Spleen (tissue), 7 donors: Measurements from ENCODE around the gene A4GNT.
"Not testable (repeated sequence)": the region's sequence is repeated elsewhere in the genome, so short reads cannot be mapped to it uniquely, and the experiment has no call there.

ENCODE experiments used
- CTCF ChIP-seq, 11 experiments: fragments of 200-600 bp in 7 of 11; fragments of 450-650 bp in 4 of 11; sonication (generic) in 4 of 11; IDR thresholded peaks in 8 of 11; conservative IDR thresholded peaks in 3 of 11; 1 replicate in 7 of 11; 2 replicates in 4 of 11; pipeline versions ENCODE4 v1.4.0 to v1.8.0; 2016 to 2021; ENCODE audit warnings: antibody characterized with exemption in 11 of 11, inconsistent platforms in 4 of 11, mild to moderate bottlenecking in 1 of 11
- POLR2A ChIP-seq, 3 donors: fragments of 450-650 bp; IDR thresholded peaks; one replicate each; pipeline ENCODE4 v1.5.1; 2017; ENCODE audit warnings: antibody characterized with exemption in 3 of 3, mild to moderate bottlenecking in 1 of 3
- POLR2AphosphoS5 ChIP-seq, 3 donors: sonication (generic); formaldehyde crosslinking; IDR thresholded peaks; one replicate each; pipeline ENCODE4 v1.5.1; 2017; ENCODE audit warnings: antibody characterized with exemption in 3 of 3
- donor health status: DM: no; HTN: no; CAD: no; lungs with moderate emphysema.
- donor health status: DM: no; HTN: no; CAD: no.
- donor health status: DM: no; HTN: no; CAD: no.

GRCh38 chr3:138085745-138086144 lies 46.4 kb downstream of the A4GNT start:
- TF ChIP-seq CTCF (IDR thresholded peaks at IDR 0.05 in 8 of 11, conservative IDR thresholded peaks at IDR 0.05 in 3 of 11); POLR2AphosphoS5 (IDR thresholded peaks at IDR 0.05); POLR2A (IDR thresholded peaks at IDR 0.05): not testable (repeated sequence)
